Endometrial microvascular endothelial cells (primary cell): ENCODE data around the gene EPHB1. TPM values are rescaled to one million over a fixed set of nuclear protein-coding genes. Genes with fewer than 3 reads are reported as not detected.
"Not testable (repeated sequence)": the region's sequence is repeated elsewhere in the genome, so short reads cannot be mapped to it uniquely, and the experiment has no call there.

Experiments
- in situ Hi-C: cut with HindIII; loops from 2 replicates; pipeline ENCODE4 v1.10.0; 2017; ENCODE audit warnings: low sequenced_read_pairs, low pct_unique_long_range_greater_than_20kb; ENCODE audit errors: inconsistent ontology term
- total RNA-seq: library from RNA; depleted of rRNA; stranded (reverse); fragments of >200 nt; gene quantifications from one replicate; pipeline ENCODE4 v1.2.3, GENCODE V29; 2015; ENCODE audit errors: inconsistent ontology term

EPHB1 gene
- total RNA-seq, 1 donor from 2014 or later = 0.37 TPM

DNA sequence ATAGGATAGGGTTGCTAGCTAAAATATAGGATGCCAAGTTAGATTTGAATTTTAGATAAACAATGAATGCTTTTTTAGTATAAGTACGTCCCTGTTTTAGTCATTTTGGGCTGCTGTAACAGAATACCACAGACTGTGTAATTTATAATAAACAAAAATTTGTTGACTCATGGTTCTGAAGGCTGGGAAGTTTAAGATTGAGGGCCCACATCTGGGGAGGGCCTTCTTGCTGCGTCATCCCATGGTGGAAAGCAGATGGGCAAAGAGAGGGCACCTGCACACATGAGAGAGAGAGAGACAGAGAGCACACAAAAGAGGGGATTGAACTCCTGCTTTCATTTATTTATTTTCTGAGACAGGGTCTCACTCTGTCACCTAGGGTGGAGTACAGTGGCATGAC, 246.5 kb downstream of the EPHB1 start:
- in situ Hi-C loops = no loop called here

DNA sequence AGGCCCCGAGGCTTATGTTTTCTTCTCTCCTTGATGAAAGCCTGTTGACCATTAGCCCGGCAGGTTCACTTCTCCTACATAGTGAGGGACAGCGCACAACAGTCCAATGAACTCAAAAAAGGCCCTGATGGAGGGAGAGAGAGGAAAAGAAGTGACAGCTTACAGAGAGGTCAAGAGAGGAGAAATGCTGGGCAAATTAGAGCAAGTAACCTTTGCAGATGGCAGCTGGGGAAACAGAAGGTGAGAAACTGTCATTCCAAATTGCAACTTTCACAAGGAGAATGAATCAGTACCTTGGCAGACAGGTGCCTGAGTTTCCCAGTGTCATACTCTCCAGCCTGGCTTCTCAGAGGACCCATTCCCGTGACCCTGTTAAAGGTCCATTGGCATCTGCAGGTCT, 252.0 kb downstream of the EPHB1 start:
- in situ Hi-C loops = no loop called here

DNA sequence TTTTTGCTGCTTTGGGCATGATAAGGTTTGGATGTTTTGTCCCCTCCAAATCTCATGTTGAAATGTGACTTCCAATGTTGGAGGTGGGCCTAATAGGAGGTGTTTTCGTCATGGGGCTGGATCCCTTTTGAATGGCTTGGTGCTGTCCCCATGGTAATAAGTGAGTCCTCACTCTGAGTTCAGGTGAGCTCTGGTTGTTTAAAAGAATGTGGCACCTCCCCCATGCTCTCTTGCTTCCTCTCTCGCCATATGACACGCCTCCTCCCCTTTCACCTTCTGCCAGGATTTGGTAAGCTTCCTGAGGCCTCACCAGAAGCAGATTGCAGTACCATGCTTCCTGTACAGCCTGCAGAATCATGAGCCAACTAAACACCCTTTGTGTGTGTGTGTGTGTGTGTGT, 255.5 kb downstream of the EPHB1 start:
- in situ Hi-C loops = no loop called here

DNA sequence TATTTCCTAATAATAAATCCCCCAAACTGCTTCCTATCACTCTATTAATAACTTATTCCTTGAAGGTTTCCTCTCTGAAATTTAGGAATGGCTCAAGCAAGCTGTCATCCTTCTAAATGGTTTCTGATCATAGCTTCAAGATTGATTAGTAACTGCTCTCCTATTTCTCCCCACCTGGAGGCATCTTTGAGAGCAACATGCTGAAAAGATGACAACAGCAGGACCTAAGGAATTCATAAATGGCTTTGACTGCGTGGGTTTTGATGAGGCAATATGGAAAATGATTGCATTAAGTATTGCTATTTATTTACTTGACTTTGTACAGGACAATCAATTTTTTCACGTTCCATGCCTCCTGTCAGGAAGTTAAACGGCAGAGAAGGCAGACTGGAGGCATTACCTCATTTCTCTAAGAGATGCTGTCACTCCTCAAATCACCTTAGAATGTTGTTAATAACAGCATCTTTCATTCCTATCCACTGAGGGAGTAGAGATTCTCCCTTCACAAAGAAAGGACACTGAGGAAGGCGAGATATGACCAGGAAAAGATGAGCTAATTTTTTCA, 256.4 kb downstream of the EPHB1 start:
- in situ Hi-C loops = no loop called here

DNA sequence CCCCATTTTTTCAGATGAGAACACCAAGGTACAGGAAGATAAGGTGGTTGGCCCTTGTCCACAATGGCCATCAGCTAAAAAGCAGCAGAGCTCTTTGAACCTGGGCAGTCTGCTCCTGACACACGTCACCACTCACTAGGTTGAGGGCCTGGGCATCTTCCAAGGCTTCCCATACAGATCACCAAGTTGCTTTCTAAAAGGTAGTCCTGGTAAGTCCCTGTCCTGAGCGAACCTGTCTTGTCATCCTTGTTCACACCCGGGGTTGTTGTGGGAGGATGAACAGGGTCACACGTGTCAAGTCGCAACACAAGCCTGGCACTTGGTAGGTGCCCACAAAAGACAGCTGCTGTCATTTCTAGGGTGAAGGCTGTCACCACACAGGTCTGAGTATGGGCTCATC, 260.4 kb downstream of the EPHB1 start:
- in situ Hi-C loops = no loop called here

DNA sequence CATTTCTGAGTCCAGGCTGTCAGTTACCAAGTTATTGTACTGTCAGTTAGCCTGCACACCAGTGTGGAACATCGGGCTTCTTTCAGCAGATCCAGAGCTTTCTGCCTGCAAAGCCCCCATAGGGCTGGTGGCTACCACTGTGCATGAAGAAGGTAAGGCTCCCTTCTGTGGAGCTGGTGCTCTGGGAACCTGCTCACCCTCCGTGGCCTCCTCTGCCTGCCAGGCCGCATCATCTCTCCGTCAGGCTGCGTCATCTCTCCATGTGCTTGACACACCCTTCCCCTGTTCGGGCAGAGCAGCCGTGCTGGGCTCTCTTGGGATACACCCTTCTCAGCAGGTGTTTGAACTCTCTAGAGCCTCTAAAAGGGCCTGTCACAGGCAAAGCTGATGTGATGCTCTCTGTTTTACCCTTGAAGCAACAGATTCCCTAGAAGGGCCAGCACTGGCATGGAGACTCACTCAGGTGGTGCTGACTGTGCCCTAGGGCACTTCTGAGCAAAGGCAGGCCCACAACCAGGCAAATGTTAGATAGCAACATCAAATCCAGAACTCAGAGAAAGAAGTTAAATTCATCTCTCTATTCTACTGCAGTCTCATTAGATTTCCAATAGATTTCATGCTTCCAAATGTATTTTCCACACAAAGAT, 261.1 kb downstream of the EPHB1 start:
- in situ Hi-C loops = no loop called here

DNA sequence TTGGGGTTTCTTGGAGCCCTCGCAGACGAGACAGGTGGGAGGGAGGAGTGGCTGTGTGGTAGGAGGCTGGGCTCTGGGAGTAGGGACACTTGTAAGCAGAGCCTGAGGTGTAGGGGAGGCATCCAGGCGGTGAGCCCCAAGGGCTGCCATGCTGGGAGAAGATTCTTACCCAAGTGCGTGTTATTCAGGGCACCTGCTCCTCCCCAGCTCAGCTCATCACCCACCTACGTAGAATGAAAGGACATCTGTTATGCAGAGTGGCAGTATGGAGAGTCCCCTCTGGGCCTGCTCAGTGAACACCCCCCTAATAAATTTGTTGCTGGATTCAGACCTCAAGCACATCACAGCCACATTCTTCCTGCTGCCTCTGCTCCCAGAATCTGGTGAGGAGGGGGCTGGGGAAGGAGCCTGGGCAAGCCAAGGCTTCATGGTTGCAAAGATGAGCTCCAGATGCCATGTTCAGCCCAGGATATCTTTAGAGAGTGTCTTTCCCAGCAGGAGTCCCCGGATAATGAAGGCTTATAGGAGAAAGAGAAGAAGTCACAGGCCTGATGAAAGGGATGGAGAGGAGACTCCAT, 261.8 kb downstream of the EPHB1 start:
- in situ Hi-C loops = no loop called here

DNA sequence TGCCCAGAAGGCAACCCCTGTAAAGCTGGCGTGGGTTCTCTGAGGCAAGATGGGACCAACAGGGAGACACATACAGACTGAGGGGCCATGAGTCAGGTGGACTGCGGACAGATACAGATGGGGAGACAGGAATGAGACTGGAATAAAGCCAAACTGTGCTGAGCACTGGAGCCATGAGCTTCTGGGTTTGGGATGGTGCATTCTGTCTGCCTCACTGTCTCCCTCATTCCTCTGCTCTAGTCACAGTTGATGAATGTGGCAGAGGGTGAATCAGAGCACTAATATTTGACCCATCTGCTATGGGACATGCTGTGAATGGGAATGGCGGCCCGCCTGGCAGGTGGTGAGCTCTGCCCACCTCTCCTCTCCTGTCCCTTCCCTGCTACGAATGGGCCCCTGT, 262.9 kb downstream of the EPHB1 start:
- in situ Hi-C loops = no loop called here

DNA sequence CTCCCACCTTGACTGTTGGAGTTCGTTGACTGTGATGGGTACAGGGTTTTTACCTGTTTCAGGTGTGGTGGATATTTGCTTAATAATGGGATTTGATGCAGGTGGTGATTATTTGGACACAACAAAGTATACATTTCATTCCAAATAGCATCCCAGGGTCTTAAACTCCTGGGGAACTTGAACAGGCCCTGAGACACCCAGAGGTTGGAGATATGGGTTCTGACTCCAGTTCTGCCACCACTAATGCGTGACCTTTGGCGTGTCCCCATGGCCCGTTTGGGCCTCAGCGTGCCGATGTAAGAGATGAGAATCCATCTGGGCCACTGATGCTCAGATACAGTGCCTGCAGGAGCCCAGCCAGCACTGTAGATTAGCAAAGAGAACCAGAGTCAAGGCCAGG, 264.5 kb downstream of the EPHB1 start:
- in situ Hi-C loops = no loop called here

DNA sequence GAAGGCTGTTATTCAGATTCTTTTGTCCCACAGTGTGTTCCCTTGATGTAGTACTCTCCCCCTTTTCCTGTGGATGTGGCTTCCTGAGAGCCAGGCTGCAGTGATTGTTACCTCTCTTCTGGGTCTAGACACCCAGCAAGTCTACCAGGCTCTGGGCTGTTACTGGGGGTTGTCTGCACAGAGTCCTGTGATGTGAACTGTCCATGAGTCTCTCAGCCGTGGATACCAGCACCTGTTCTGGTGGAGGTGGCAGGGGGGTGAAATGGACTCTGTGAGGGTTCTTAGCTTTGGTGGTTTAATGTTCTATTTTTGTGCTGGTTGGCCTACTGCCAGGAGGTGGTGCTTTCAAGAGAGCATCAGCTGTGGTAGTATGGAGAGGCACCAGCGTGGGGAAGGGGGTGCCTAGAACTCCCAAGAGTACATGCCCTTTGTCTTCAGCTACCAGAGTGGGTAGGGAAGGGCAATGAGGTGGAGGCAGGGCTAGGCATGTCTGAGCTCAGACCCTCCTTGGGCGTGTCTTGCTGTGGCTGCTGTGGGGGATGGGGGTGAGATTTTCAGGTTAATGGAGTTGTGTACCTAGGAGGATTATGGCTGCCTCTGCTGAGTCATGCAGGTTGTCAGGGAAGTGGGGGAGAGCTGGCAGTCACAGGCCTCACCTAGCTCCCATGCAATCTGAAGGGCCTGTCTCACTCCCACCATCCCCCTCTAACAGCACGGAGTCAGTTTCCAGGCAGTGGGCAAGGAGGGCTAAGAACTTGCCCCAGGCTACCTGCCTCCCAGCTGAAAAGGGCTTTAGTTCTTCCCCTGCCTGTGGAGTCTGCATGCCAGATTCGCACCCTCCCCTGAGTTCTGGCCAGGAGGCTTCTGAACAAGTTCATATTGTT, 272.0 kb downstream of the EPHB1 start:
- in situ Hi-C loops = not testable (repeated sequence)

DNA sequence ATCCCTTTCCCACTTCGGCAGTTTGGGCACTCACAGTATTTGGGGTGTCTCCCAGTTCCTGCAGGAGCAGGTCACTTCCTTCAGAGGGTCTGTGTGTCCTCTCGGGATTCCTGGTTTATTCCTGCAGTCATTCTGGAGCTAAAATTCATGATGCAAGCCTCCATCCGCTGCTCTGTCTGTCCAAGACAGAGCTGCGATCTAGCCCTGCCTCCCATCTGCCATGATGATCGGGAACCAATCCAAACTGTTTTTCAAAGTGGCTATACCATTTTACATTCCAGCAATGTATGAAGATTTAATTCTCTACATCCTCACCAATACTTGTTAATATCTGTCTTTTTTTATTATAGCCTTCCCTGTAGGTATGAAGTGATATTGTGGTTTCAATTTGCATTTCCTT, 273.0 kb downstream of the EPHB1 start:
- in situ Hi-C loops = no loop called here

DNA sequence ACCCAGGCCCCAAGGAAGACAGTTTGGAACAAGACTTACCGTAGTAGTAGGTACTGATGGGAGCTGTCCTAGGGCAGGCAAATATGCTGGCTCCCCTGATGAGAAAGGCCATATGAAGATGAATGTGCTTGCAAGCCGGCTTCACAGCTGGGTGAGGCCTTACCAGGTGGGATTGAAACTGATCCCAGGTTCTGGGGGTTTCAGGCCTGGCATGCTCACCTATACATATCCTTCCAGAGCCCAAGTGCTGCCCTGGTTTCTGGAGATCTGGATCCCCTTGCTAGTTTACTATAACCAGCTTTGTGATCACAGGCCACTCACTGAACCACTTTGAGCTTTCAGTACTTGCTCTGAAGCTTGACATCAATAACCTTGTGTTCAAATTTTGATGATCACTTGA, 274.3 kb downstream of the EPHB1 start:
- in situ Hi-C loops = no loop called here

DNA sequence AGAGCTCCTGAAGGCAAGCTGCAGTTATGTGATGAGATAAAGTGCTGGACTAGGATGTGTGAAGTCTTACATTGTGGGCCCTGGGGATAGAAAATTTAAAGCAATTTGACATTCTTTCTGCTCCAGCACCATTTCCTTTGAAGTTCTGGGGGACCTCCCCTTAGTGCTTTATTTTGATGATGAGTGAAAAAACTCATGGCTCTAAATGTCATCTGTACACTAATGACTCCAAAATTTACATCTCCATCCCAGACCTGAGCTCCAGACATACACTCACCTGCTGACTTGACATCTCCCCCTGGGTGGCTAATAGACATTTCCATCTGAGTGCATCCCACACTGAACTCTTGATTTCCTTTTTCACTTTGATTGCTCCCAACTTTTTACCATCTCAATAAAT, 276.4 kb downstream of the EPHB1 start:
- in situ Hi-C loops = no loop called here

DNA sequence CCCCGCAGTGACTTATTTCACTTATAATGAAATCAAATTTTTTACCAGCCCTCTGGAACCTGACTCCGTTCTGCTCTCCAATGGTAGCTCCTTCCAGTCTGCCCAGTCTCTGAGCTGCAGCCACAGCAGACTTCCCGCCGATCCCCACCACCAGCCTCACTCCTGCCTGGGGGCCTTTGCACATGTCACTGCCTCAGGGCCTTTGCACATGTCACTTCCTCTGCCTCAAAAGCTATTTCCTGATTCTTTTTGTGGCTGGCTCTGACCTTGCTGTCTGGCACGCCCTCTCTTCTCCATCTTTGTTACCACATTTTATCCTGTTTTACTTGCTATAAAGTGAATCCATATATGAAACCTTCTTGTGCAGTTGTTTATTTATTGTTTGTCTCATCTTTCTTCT, 277.4 kb downstream of the EPHB1 start:
- in situ Hi-C loops = no loop called here

DNA sequence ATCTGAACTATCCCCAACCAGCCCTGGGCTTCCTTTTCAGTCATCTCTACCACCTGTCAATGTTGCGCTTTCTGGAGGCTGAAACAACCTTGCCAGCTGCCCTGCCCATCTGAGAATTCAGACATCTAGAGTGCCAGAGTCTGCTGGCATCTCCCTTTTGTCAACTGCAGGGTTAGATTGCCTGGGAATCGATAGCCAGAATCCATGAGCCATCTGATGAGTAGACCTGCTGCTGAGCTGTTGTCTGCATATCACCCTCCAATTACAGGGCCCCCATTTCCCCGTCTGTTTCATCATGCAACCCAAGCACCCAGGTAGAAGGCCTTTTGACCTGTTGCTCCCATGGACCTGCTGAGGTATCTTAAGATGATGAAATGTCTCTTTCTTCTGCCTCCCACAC, 280.1 kb downstream of the EPHB1 start:
- in situ Hi-C loops = no loop called here

DNA sequence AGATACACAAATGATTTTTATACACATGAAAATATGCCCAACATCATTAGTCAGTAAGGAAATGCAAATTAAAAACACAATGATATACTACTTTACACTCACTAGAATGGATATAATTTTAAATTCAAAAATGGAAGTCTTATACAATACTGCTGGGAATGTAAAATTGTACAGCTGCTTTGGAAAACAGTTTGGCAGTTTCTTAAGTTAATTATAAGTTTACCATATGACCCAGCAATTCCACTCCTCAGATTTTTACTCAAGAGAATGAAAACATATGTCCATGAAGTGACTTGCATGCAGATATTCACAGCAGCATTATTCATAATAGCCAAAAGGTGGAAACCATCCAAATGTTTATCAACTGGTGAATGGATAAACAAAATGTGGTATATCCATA, 281.3 kb downstream of the EPHB1 start:
- in situ Hi-C loops = no loop called here

DNA sequence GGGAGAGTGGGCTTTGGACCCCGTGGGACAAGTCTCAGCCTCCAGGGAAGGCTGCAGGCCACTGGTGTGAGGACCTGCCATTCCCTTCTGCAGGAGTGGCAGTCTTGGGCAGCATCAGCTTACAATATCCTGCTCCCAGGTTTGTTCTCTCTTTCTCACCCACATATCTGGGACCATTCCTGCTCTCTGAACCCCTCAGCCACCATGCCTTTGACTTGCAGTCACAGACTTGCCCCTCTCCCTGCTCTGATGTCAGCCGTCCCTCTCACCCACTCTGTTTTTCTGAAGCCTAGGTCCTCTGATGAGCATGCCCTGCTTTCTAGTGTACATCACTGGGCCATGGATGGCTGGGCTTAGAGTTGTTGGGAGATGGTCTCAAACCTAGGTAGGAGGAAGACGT, 282.1 kb downstream of the EPHB1 start:
- in situ Hi-C loops = no loop called here

DNA sequence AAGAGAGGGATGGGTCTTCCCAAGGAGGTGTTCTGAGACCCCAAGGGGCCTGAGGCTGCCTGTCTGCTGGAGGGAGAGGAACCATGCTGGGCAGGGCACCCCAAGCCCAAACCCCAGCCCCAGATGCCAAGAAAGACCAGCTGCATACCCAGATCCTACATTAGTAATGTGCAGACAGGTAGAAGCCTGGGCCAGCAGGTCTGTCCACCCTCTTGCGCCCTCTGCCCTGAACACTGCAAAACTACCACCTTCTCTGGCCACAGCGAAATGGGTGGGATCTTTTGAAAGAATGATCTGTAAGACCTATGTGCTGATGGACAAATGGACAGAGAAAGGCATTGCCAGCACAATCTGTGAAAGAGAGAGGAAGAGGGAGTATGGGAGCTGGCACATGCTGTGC, 283.2 kb downstream of the EPHB1 start:
- in situ Hi-C loops = no loop called here

DNA sequence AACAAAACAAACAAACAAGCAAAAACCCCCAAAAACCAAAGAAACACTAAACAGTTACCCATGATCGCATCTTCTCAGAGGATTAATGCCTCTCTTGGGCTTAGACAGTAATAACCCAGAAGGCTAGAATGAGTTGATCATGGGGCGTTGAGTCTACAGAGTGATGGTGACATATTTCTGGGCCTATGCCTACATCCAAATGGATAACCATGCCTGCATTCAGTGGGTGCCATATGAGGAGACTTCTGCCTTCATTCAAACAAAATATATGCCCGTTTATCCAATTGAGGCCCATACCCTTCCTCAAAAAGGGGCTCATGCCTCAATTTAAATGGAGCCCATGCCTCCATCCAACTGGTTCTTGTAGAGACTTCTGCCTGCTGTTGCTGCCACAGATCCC, 284.0 kb downstream of the EPHB1 start:
- in situ Hi-C loops = no loop called here

DNA sequence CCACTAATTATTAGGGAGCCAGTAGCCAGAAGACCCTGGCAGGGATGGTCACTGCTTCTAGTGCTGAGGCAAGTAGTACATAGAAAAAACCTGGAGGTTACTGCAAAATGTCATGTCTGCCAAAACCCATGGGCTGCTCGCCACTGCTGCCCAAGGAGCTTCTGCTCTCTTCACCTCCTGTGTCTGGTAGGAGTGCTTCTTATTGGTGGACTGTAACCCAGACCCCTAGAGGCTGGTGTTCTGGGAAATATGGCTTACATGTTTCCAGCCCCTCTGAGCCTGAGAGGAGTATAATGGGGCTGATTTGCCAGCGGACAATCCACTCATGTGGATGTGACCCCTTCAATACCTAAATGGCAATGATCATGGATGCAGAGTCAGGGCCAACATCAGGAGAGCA, 286.4 kb downstream of the EPHB1 start:
- in situ Hi-C loops = no loop called here
